C4-2B (cell line): ENCODE results near the gene HOXC5.
"Not testable (repeated sequence)": the region's sequence is repeated elsewhere in the genome, so short reads cannot be mapped to it uniquely, and the experiment has no call there.

ENCODE experiments used
- CTCF ChIP-seq: fragments of 450-650 bp; conservative IDR thresholded peaks from 2 replicates; pipeline ENCODE4 v1.5.1; 2017; ENCODE audit warnings: mild to moderate bottlenecking
- ZFX ChIP-seq: fragments of 450-650 bp; IDR thresholded peaks from 2 replicates; pipeline ENCODE4 v1.6.1; 2017

- not testable (repeated sequence) for TF ChIP-seq CTCF, ZFX
These were observed 45.0 kb downstream of the HOXC5 start for GRCh38 chr12:54077843-54078242.
